GM12801 (cell line): ENCODE results near the gene ARHGAP25.

Experiments
- CTCF ChIP-seq: IDR thresholded peaks from one replicate; pipeline ENCODE4 v1.5.1; 2011; ENCODE audit warnings: control low read depth; ENCODE audit not compliant: insufficient read length; ENCODE audit errors: extremely low read depth

Gene ARHGAP25

GRCh38 chr2:68806511-68807109, 72.0 kb downstream of the ARHGAP25 start:
- no peak for TF ChIP-seq CTCF

GRCh38 chr2:68807821-68808266, 73.2 kb downstream of the ARHGAP25 start:
- TF ChIP-seq CTCF: no peak

GRCh38 chr2:68809324-68810240, 75.0 kb downstream of the ARHGAP25 start:
- TF ChIP-seq CTCF: no peak

- no peak for TF ChIP-seq CTCF
Measured at GRCh38 chr2:68811364-68811763, 76.8 kb downstream of the ARHGAP25 start.

- no peak for TF ChIP-seq CTCF
Measured at GRCh38 chr2:68812251-68812650, 77.6 kb downstream of the ARHGAP25 start.

- no peak for TF ChIP-seq CTCF
Measured at GRCh38 chr2:68813596-68813995, 79.0 kb downstream of the ARHGAP25 start.

- no peak for TF ChIP-seq CTCF
Measured at GRCh38 chr2:68817306-68817705, 82.7 kb downstream of the ARHGAP25 start.
